H7 (cell line): ENCODE measurements around the gene ADNP2. TPM values are rescaled to one million over a fixed set of nuclear protein-coding genes. Genes with fewer than 3 reads are reported as not detected.

Experiments used
- DNase-seq: peaks from one replicate; pipeline ENCODE4 v3.0.0; 2012
- H3K27me3 ChIP-seq: 2 replicates; pipeline ENCODE4 v1.6.0; 2011; ENCODE audit warnings: mild to moderate bottlenecking, low read length; ENCODE audit not compliant: control insufficient read depth, insufficient read depth
- H3K36me3 ChIP-seq: replicated peaks from 2 replicates; pipeline ENCODE4 v1.5.1; 2011; ENCODE audit warnings: low read length; ENCODE audit not compliant: control insufficient read depth, insufficient read depth
- H3K4me3 ChIP-seq: 2 replicates; pipeline ENCODE4 v1.5.1; 2011; ENCODE audit warnings: low read depth, mild to moderate bottlenecking, control low read depth, low read length, moderate library complexity; ENCODE audit not compliant: insufficient read depth
- total RNA-seq: library from RNA; depleted of rRNA; stranded (reverse); fragments of >200 nt; shearing (Covaris generic); gene quantifications from 2 replicates; pipeline ENCODE4 v1.2.3, GENCODE V29; 2014

The ADNP2 gene
- total RNA-seq, 1 experiment from 2014 or later: 49.2 TPM

DNA sequence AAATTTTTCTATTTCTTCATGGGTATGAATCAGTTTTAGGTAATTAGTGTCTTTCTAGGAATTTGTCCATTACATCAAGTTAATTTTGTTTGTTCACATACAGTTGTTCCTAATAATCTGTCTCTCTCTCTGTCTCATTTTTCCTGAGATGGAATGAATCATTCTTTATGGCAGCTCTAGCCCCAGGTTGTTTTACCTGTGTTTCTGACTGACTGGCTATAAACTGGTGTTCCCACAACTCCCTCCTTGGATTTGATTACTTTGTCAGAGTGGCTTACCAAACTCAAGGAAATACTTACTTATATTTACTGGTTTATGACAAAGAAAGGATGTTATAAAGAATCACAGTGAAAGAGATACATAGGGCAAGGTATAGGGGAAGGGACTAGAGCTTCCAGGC lies 15.1 kb downstream of the ADNP2 start:
- Histone ChIP-seq H3K36me3 (peaks cover 3% of the 10 kb centered on the region; the same call in 1 of the 2 replicates), H3K27me3 (no peaks in the 10 kb centered on the region), H3K4me3 (no peak overlapping the region)
- DNase-seq: no peak

DNA sequence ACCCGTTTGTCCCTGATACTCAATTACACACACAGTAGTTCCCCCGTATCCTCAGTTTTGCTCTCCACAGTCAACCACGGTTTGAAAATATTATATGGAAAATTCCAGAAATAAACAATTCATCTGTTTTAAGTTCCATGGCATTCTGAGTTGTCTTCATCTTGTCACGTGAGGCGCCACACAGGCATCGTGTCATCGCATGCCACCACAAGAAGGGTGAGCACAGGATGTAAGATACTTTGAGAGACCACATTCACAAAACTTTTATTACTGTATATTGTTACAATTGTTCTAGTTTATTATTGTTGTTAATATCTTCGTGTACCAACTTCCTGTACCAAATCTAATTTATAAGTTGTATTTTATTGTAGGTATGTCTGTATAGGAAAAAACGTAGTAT lies 17.7 kb downstream of the ADNP2 start:
- no peaks in the 10 kb centered on the region for H3K27me3 ChIP-seq
- 0 out of 2 replicates have a peak, but pooled peaks cover 2% of the 10 kb centered on the region for H3K36me3 ChIP-seq
- no peak overlapping the region for H3K4me3 ChIP-seq
- DNase-seq: no peak

DNA sequence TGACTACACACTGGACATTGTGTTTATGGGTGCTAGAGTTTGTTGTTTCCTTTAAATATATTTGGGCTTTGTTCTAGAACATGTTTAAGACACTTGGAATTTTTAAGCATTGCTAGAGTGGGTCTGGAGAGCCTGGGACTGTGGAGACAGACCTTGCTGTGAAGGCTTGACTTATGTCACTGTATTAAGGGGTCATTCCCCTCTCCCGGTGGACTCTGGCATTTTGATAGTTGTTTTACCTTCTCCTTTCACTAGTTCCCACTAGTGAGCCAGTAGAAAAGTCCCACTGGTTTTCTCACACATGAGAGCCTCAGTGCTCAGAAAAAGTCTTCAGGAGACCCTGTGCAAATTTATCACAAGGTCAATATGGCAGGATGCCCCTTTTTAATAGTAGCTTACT lies 18.6 kb downstream of the ADNP2 start:
- 0 out of 2 replicates have a peak, but pooled peaks cover 2% of the 10 kb centered on the region for H3K36me3 ChIP-seq
- H3K27me3 ChIP-seq: no peaks in the 10 kb centered on the region
- DNase-seq: no peak
- H3K4me3 ChIP-seq: no peak overlapping the region

DNA sequence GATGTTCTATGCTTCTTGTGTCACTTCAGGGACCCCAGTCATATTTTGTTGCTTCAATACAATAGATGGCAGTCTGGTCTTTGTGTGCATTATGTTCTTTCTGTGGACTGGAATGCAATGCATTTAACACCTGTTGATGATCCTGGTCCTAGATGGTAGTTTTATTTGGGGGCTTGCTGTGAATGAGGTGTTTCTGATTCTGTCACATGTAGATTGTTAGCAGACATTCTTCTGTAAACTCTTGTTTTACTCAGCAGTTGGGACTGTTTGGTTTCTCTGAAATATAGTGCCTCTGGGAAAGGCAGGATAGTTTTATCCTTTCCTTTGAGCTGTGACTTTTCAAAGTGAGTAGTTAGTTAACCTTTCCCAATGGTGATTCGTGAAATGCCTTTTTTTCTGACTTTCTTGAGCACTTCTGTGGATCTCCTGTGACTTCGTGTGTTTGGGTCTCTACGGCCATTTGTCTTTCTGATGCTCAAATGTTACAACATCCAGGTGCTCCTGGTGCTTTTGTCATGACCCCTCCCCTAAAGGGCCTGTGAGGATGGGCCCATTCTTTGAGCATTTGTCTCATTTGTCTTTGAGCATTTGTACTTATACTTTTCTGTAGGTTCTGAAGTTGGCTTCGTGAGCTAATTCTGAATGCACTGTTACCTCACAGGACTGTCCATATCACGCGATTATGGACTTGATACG lies 20.8 kb downstream of the ADNP2 start:
- no peaks in the 10 kb centered on the region for H3K27me3 ChIP-seq
- H3K4me3 ChIP-seq: no peak overlapping the region
- H3K36me3 ChIP-seq: peaks cover 6% of the 10 kb centered on the region
- DNase-seq: no peak

DNA sequence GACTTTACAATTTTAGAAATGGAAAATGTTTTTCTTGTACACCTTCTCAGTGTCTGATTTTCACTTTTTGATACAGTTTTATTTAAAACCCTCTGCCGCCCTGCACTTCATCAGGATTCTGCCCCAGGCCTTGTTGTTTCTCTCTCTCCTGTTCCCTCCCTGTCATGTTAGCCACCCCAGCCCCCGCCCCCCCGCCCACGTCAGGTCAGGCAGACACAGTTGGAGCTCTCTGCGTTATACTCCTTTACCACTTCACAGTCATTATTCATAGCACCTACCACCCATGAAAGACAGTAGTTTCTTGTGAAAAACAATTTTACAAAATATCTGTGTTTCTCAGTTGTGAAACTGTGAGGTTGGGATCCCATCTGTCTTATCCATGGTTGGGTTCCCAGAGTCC lies 21.5 kb downstream of the ADNP2 start:
- no peak for DNase-seq
- H3K36me3 ChIP-seq: peaks cover 10% of the 10 kb centered on the region

DNA sequence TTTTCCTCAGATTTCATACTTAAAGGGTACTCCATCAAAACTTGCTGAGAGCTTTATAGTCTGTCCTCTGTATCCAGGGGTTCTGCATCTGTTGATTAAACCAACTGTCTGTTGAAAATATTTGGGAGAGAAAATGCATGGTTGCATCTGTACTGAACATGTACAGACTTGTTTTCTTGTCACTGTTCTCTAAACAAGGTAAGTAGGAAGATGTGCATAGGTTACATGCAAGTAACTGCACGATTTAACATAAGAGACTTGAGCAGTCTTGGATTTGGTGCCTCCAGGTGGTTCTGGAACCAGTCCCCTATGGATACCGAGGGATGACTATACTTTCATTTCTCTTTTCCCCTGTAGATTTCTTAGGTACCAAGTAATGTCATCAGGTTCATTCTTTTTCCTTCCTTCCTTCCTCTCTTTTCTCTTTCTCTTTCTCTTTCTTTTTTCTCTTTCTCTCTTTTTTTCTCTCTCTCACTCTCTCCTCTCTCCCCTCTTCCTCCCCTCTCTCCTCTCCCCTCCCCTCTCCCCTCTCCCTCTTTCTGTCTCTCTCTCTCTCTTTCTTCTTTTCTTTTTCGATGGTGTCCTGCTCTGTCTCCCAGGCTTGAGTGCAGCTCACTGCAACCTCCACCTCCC lies 23.2 kb downstream of the ADNP2 start:
- no peaks in the 10 kb centered on the region for H3K27me3 ChIP-seq
- H3K36me3 ChIP-seq: peaks cover 25% of the 10 kb centered on the region
- no peak for DNase-seq
- H3K4me3 ChIP-seq: no peak overlapping the region

More for the DNA sequence above, 21.5 kb downstream of the ADNP2 start:
- no peaks in the 10 kb centered on the region for H3K27me3 ChIP-seq
- H3K4me3 ChIP-seq: no peak overlapping the region

DNA sequence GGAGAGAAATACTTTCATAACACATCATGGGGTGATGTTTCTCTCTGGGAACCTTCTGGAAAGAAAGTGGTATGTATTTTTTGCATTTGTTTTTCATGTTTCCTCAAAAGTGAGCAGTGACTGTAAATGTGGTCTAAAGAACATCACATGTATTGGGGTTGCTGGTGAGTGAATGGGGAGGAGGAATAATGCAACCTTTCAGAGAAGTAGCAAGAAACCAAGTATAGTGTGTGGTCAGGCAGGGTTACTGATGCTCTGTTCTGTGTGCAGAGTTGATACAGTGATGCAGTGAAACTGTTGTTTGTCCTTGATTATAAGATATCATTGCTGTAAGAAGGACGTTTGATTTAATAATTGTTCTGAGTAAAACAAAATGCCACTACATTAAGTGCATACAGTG lies 24.1 kb downstream of the ADNP2 start:
- Histone ChIP-seq H3K36me3 (peaks cover 32% of the 10 kb centered on the region), H3K27me3 (no peaks in the 10 kb centered on the region), H3K4me3 (no peak overlapping the region)
- DNase-seq: no peak

DNA sequence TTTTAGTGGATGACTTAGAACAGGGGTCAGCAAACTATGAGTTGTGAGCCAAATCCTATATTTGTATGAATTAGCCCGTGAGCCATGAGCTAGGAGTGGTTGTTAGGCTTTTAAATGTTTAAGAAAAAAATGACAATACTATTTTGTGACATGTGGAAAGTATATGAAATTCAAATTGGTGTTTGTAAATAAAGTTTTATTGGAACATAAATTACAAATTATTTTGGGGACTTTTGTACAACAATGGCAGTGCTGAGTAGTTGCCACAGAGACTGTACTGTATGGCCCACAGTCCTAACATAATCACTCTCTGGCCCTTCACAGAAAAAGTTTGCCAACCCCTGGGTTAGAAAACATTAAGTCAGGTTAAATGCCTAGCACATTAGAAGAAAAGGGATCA lies 26.1 kb downstream of the ADNP2 start:
- no peak for DNase-seq
- Histone ChIP-seq H3K27me3 (no peaks in the 10 kb centered on the region), H3K36me3 (peaks cover 34% of the 10 kb centered on the region), H3K4me3 (no peak overlapping the region)

DNA sequence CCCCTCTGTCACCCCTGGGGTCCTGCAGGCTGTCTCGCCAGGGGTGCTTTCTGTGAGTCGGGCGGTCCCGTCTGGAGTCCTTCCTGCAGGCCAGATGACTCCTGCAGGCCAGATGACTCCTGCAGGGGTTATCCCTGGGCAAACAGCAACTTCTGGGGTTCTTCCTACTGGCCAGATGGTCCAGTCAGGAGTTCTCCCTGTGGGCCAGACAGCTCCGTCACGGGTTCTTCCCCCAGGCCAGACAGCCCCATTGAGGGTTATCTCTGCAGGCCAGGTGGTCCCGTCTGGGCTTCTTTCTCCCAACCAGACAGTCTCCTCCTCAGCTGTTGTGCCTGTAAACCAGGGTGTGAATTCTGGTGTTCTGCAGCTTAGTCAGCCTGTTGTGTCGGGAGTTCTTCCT lies 27.6 kb downstream of the ADNP2 start:
- H3K36me3 ChIP-seq: peaks cover 33% of the 10 kb centered on the region
- H3K27me3 ChIP-seq: no peaks in the 10 kb centered on the region
- DNase-seq: no peak
- no peak overlapping the region for H3K4me3 ChIP-seq

DNA sequence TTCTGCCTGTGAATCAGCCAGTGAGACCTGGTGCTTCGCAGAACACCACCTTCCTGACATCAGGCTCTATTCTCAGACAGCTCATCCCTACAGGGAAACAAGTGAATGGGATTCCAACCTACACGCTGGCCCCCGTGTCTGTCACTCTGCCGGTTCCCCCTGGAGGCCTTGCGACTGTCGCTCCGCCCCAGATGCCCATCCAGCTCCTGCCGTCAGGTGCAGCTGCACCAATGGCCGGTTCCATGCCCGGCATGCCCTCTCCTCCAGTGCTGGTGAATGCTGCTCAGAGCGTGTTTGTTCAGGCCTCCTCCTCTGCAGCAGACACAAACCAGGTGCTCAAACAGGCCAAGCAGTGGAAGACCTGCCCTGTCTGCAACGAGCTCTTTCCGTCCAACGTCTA lies 28.1 kb downstream of the ADNP2 start:
- no peak overlapping the region for H3K4me3 ChIP-seq
- DNase-seq: no peak
- peaks cover 33% of the 10 kb centered on the region for H3K36me3 ChIP-seq
- H3K27me3 ChIP-seq: no peaks in the 10 kb centered on the region

DNA sequence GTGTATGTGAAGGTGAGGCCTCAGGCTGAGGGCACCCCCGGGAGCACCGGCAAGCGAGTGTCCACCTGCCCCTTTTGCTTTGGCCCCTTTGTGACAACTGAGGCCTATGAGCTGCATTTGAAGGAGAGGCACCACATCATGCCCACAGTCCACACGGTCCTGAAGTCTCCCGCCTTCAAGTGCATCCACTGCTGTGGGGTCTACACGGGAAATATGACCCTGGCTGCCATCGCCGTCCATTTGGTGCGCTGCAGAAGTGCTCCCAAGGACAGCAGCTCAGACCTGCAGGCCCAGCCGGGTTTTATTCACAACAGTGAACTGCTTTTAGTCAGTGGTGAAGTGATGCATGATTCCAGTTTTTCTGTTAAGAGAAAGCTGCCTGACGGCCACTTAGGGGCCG lies 28.9 kb downstream of the ADNP2 start:
- Histone ChIP-seq H3K4me3 (no peak overlapping the region), H3K27me3 (no peaks in the 10 kb centered on the region), H3K36me3 (peaks cover 34% of the 10 kb centered on the region)
- no peak for DNase-seq

DNA sequence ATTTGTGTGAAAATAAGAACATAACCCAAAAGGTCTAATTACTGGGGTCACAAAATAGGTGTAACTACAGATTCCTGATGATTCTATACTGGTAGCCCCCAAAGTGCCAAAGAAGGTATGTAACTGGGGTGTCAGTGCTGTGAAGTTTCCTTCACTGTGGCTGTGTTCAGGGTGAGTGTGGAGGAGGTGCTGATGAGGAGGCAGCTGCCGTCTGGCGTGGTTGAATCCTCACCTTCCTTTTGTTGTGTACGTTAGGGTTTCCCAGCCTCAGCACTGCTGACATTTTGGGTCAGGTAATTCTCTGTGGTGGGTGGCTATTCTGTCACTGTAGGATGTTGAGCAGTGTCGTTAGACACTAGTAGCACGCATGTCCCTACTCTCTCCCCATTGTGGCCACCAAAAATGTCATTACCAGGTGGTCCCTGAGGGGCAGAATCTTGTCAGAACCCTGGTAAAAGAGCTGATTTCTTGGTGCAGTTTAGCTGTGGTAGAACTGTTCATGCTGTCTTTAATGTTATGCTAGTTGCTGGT lies 31.5 kb downstream of the ADNP2 start:
- Histone ChIP-seq H3K4me3 (no peak overlapping the region), H3K36me3 (peaks cover 29% of the 10 kb centered on the region), H3K27me3 (no peaks in the 10 kb centered on the region)
- DNase-seq: no peak

DNA sequence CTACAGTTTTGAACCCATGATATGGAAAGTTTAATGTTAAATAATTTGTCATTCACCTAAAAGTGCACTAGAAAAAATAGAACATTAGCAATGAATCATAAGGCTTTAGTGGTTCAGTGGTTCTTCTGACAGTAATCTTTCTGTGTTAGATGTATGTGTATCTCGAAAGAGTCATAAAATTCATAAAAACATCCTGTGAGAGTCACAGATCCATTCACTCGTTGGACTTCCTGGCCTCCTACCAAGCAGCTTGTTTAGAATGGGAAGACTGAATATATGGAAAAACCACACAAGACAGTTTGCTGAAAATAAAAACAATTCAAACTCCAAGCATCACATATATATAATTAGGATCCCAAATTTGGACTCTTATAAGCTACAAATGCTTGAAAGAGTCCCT lies 34.8 kb downstream of the ADNP2 start:
- Histone ChIP-seq H3K4me3 (no peak overlapping the region), H3K27me3 (no peaks in the 10 kb centered on the region), H3K36me3 (peaks cover 14% of the 10 kb centered on the region)
- DNase-seq: no peak

DNA sequence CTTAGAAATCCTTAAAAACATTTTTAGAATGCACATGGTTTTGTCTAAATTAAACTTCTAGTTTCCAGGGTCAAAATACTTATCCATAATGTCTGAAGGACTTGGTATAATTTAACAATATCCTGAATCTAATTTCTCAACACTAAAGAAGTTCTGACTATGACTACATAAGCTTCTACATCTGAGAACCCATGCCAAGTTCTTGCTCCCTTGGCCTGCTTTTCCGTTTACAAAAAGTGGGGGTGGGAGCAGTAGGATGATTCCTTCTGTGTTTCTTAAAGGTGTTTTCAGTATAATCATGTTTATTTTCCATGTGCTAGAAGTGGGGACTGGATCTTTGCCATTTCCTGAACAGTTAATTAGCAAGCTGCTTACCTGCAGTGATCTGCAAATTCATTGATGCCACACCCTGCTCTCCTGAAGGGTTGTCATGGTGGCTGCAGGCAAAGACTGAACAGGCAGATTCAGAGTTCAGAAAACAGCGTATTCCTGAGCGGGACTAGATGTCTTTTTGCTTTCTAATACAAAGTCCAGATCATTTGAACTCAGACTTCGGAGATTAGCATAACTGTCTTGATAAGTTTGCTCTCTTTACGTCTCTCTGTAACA lies 36.2 kb downstream of the ADNP2 start:
- DNase-seq: no peak
- Histone ChIP-seq H3K36me3 (peaks cover 20% of the 10 kb centered on the region), H3K4me3 (no peak overlapping the region), H3K27me3 (no peaks in the 10 kb centered on the region)

DNA sequence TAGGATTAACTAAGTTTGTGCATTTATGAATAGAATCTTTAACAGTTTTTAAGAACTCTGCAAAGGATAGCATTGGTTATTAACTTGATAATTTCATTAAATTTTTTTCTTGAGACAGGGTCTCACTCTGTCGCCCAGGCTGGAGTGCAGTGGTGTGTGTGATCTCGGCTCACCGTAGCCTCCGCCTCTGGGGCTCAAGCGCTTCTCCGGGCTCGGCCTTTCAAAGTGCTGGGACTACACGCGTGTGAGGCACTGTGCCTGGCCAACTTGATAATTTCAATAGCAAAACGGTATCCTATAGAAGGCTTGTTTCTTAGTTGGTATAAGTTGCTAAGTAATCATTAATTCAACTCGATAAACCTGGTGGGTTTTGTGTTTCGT lies 38.0 kb downstream of the ADNP2 start:
- H3K27me3 ChIP-seq: no peaks in the 10 kb centered on the region
- H3K4me3 ChIP-seq: no peak overlapping the region
- H3K36me3 ChIP-seq: peaks cover 21% of the 10 kb centered on the region
- DNase-seq: no peak
